GM12801 (cell line): Measurements from ENCODE around the gene MYLK.

Experiments used
- TF ChIP-seq, protein P1 (sequence below): IDR thresholded peaks from one replicate; pipeline ENCODE4 v1.5.1; 2011; ENCODE audit warnings: control low read depth; ENCODE audit not compliant: insufficient read length; ENCODE audit errors: extremely low read depth

Gene MYLK

DNA sequence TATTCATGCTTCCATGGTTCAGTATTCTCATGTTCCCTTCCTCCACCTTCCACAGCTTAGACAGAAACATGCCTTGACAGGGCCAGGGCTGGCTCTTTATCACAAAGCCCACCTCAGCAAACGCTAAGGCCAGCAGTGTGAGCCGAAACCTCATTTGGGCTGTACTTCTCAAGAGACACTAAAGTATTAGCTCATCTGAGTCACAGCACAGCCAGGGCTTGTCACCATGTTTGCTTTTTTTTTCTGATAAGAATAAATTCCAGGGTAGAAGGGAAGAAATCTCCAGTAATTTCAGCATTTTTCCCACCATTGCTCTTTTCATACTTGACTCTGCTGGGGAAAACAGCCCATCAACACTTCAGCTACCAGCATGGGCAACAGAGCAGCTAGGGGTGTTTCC, 95.4 kb downstream of the MYLK start:
- TF ChIP-seq, protein P1, sequence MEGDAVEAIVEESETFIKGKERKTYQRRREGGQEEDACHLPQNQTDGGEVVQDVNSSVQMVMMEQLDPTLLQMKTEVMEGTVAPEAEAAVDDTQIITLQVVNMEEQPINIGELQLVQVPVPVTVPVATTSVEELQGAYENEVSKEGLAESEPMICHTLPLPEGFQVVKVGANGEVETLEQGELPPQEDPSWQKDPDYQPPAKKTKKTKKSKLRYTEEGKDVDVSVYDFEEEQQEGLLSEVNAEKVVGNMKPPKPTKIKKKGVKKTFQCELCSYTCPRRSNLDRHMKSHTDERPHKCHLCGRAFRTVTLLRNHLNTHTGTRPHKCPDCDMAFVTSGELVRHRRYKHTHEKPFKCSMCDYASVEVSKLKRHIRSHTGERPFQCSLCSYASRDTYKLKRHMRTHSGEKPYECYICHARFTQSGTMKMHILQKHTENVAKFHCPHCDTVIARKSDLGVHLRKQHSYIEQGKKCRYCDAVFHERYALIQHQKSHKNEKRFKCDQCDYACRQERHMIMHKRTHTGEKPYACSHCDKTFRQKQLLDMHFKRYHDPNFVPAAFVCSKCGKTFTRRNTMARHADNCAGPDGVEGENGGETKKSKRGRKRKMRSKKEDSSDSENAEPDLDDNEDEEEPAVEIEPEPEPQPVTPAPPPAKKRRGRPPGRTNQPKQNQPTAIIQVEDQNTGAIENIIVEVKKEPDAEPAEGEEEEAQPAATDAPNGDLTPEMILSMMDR, result no peak

DNA sequence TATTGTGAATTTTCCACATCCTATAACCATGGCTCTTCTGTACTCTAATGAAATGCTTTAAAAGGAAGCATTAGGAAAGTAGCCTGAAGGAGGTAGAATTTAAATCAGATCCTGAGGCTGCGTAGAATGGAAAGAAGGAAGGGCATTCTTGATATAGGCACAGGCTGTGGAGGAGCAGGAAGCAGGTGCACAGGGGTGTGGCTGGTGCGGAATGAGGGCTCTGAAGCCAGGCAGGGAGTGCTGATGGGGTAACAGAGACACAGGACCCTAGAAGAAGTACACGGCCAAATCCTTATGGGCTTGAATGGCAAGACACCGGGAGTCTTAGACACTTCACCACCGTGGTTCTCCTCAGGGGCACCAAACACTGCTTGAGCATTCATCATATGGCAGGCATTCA, 97.0 kb downstream of the MYLK start:
- TF ChIP-seq, protein P1, result no peak

DNA sequence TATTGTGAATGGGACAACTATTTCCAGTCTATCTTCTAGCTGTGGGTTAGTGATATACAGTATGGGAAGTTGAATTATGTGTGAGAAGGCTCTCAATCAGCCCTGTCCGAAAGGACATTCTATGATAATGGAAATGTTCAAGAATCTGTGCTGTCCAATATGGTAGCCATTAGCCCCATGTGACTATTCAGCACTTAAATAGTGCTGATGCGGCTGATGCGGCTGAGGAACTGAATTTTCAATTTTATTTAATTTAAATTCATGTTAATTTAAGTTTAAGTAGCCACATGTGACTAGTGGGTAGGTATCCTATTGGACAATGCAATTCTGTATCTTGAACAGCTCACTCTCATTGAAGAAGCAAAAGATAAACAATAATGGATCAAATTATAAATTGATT, 98.5 kb downstream of the MYLK start:
- TF ChIP-seq, protein P1, result no peak

DNA sequence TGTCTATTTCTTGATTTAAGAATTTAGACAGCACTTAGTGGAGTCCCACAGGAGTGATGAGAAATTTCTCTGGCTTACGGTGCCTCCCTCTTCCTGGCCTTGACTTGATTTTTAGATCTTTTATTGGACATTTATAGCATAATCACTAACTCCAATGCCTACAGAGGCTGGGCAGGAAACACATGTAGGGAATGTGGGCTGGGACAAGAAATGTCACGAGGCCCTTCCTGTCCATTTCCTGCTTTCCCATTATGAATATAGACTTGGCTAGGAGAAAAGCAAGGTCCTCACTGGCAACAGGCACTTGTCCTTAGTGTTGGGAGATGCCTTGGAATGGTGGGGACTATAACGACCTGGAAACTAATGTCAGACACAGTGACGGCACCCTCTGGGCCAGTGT, 100.3 kb downstream of the MYLK start:
- TF ChIP-seq, protein P1, result no peak

DNA sequence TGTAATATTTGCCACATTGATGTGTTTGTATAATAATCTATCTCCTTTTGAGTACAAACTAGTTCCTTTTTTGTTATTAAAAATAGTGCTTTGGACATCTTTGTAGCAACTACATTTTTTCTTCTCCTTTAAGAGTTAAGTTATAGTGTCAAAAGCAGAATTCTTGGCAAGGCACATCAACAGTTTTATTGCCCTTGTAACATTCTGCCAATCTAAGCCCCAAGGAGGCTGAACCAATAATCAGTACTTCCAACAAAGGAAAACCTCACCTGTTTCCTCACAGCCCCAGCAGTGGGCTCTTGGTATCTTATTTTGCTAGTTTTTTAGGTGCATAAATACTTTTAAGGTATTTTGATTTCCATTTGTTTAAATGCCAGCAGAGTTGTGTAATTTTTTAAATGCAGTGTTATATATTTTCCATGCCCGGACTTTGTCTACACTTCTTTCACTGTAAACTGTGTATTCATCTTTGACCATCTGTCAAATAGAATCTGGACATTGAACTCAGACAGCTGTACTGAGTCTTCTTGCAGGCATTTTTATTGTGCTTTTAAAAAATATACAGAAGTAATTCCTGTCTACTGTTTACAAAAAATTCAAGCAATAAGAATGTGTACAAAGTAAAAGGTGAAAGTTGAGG, 101.0 kb downstream of the MYLK start:
- TF ChIP-seq, protein P1, result no peak

DNA sequence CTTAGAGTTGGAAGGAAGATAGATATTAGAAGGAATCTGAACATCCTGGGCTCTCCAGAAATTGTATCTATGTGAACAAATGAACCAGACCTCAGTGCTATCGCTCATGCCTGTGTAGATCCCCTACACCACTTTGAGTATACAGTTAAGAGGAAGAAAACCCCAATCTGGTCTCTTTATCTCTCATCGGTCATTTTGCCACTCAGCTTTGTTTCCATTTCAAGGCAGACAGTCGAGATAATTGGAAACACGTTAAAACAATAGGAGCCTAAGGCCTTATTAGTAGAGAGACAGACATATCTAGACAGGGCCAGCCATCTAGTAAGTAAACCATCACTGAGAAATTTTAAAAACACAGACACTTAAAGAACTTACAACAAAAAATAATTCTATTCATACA, 101.6 kb downstream of the MYLK start:
- TF ChIP-seq, protein P1, result no peak

DNA sequence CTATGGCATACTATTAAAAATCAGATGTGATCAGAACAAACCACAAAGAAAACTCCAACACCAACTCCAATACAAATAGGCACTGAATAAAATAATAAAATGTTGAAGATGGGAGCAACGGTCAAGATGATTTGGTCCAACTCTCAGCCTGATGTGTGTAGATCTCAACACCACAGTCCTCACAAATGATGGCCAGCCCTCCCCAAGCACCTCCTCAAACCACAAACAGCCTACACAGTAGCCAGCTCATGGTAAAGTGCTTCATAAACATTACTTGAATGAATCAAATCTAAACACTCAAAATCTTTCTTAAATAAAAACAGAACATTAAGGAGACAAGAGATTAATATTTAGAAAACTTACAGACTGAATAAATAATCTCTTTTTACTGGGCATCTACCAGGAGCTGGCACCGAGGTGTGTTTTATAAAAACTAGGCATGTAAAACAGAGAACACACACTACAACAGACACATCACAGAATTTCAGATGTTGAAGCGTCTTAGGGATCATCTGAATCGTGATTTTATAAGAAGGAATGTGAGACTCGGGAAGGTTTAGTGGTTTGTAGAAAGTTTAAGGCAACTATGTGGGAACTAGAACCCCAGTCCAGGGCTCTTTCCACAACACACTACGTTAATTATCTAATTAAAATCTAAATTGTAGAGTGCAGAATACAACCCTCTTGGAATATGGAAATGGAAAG, 102.4 kb downstream of the MYLK start:
- TF ChIP-seq, protein P1, result no peak
